WTC11 (cell line): ENCODE data around the gene TOP2A. TPM values are rescaled to one million over a fixed set of nuclear protein-coding genes. Genes with fewer than 3 reads are reported as not detected.

Experiments used
- ATAC-seq: fragments of 200-7000 bp; cut with Tn5 transposase; 2 replicates; pipeline ENCODE4 v1.10.0; 2021; ENCODE audit warnings: mild to moderate bottlenecking, moderate library complexity
- CTCF ChIA-PET: fragments of 300-600 bp; sonication (Branson Sonifier 250); formaldehyde crosslinking; loops from one replicate; lab custom pipeline; 2021; ENCODE audit warnings: antibody characterized with exemption; lab: Charles Lee
- POLR2A ChIA-PET: fragments of 350-600 bp; sonication (Branson Sonifier 250); formaldehyde crosslinking; loops from one replicate; lab custom pipeline; 2021; ENCODE audit warnings: antibody characterized with exemption; lab: Charles Lee
- DNase-seq: peaks from one replicate; pipeline ENCODE4 v3.0.0; 2021; ENCODE audit warnings: low spot score
- H3K27ac Mint-ChIP-seq: 2 replicates; pipeline ENCODE4 v1.8.0; 2021; ENCODE audit warnings: mixed read lengths
- H3K27me3 Mint-ChIP-seq: 2 replicates; pipeline ENCODE4 v1.8.0; 2021; ENCODE audit warnings: low read depth, mild to moderate bottlenecking, moderate library complexity, mixed read lengths
- H3K36me3 Mint-ChIP-seq: 2 replicates; pipeline ENCODE4 v1.8.0; 2021; ENCODE audit warnings: mixed read lengths
- H3K4me1 Mint-ChIP-seq: 2 replicates; pipeline ENCODE4 v1.8.0; 2022; ENCODE audit warnings: mixed read lengths
- H3K4me3 Mint-ChIP-seq: 2 replicates; pipeline ENCODE4 v1.8.0; 2021; ENCODE audit warnings: mild to moderate bottlenecking, moderate library complexity, mixed read lengths
- H3K9me3 Mint-ChIP-seq: 2 replicates; pipeline ENCODE4 v1.8.0; 2021; ENCODE audit warnings: mixed read lengths
- ATF3 ChIP-seq: sonication (generic); formaldehyde crosslinking; conservative IDR thresholded peaks from 2 replicates; pipeline ENCODE4 v1.8.1; 2022; ENCODE audit warnings: mild to moderate bottlenecking, missing genetic modification reagents
- GABPB1 ChIP-seq: sonication (generic); formaldehyde crosslinking; IDR thresholded peaks from 2 replicates; pipeline ENCODE4 v1.8.1; 2023; ENCODE audit warnings: mild to moderate bottlenecking, missing genetic modification reagents
- GRHL2 ChIP-seq: fragments of 250-450 bp; sonication (Bioruptor Pico); IDR thresholded peaks from 2 replicates; pipeline ENCODE4 v1.8.0; 2022; ENCODE audit warnings: mild to moderate bottlenecking, moderate library complexity; ENCODE audit not compliant: insufficient replicate concordance, severe bottlenecking
- GTF2I ChIP-seq: fragments of 250-450 bp; sonication (Bioruptor Pico); conservative IDR thresholded peaks from 2 replicates; pipeline ENCODE4 v1.4.0; 2021; ENCODE audit warnings: mild to moderate bottlenecking
- HMGA2 ChIP-seq: fragments of 250-450 bp; sonication (Bioruptor Pico); IDR thresholded peaks from 2 replicates; pipeline ENCODE4 v1.4.0; 2021; ENCODE audit warnings: mild to moderate bottlenecking, moderate library complexity
- JAZF1 ChIP-seq: fragments of 250-450 bp; sonication (Bioruptor Pico); IDR thresholded peaks from 2 replicates; pipeline ENCODE4 v1.9.0; 2021; ENCODE audit warnings: moderate library complexity, mild to moderate bottlenecking, inconsistent platforms
- KAT7 ChIP-seq: sonication (generic); formaldehyde crosslinking; IDR thresholded peaks from 2 replicates; pipeline ENCODE4 v1.8.1; 2023; ENCODE audit warnings: missing genetic modification reagents, mild to moderate bottlenecking, borderline replicate concordance
- MYBL2 ChIP-seq: sonication (generic); formaldehyde crosslinking; IDR thresholded peaks from 2 replicates; pipeline ENCODE4 v1.8.1; 2023; ENCODE audit warnings: mild to moderate bottlenecking, moderate library complexity, missing genetic modification reagents
- NFYB ChIP-seq: sonication (generic); formaldehyde crosslinking; conservative IDR thresholded peaks from 2 replicates; pipeline ENCODE4 v1.8.0; 2022; ENCODE audit warnings: low read depth, missing genetic modification reagents
- RELA ChIP-seq: sonication (generic); formaldehyde crosslinking; IDR thresholded peaks from 2 replicates; pipeline ENCODE4 v1.8.1; 2022; ENCODE audit warnings: missing genetic modification reagents, mild to moderate bottlenecking, borderline replicate concordance
- SOX15 ChIP-seq: fragments of 250-450 bp; sonication (Bioruptor Pico); IDR thresholded peaks from 2 replicates; pipeline ENCODE4 v1.9.0; 2021; ENCODE audit warnings: mild to moderate bottlenecking
- TCF7 ChIP-seq: sonication (generic); formaldehyde crosslinking; IDR thresholded peaks from 2 replicates; pipeline ENCODE4 v1.8.0; 2022; ENCODE audit warnings: mild to moderate bottlenecking, low read depth, missing genetic modification reagents, moderate library complexity
- ZNF121 ChIP-seq: sonication (generic); formaldehyde crosslinking; IDR thresholded peaks from 2 replicates; pipeline ENCODE4 v1.8.0; 2023; ENCODE audit warnings: missing genetic modification reagents
- ZNF138 ChIP-seq: sonication (generic); formaldehyde crosslinking; conservative IDR thresholded peaks from 2 replicates; pipeline ENCODE4 v1.8.1; 2022; ENCODE audit warnings: mild to moderate bottlenecking, moderate library complexity, missing genetic modification reagents
- ZNF219 ChIP-seq: sonication (generic); formaldehyde crosslinking; IDR thresholded peaks from 2 replicates; pipeline ENCODE4 v1.8.0; 2023; ENCODE audit warnings: missing genetic modification reagents, mild to moderate bottlenecking, borderline replicate concordance
- ZNF232 ChIP-seq: sonication (generic); formaldehyde crosslinking; IDR thresholded peaks from 2 replicates; pipeline ENCODE4 v1.8.0; 2022; ENCODE audit warnings: mild to moderate bottlenecking, missing genetic modification reagents
- ZNF317 ChIP-seq: sonication (generic); formaldehyde crosslinking; IDR thresholded peaks from 2 replicates; pipeline ENCODE4 v1.8.1; 2023; ENCODE audit warnings: low read depth, mild to moderate bottlenecking, moderate library complexity, missing genetic modification reagents, borderline replicate concordance
- ZNF423 ChIP-seq: fragments of 250-450 bp; sonication (Bioruptor Pico); IDR thresholded peaks from 2 replicates; pipeline ENCODE4 v2.1.2; 2022; ENCODE audit warnings: mild to moderate bottlenecking, moderate library complexity
- ZNF425 ChIP-seq: fragments of 250-450 bp; sonication (Bioruptor Pico); conservative IDR thresholded peaks from 2 replicates; pipeline ENCODE4 v1.9.0; 2021; ENCODE audit warnings: mild to moderate bottlenecking
- total RNA-seq: library from RNA; stranded (reverse); gene quantifications from 3 replicates; pipeline ENCODE4 v1.2.3, GENCODE V29; 2021
- TF ChIP-seq, protein P1 (sequence below): sonication (generic); formaldehyde crosslinking; IDR thresholded peaks from 2 replicates; pipeline ENCODE4 v1.8.1; 2023; ENCODE audit warnings: mild to moderate bottlenecking, missing genetic modification reagents, moderate library complexity
- TF ChIP-seq, protein P2 (sequence below): sonication (generic); formaldehyde crosslinking; IDR thresholded peaks from 2 replicates; pipeline ENCODE4 v1.8.1; 2022; ENCODE audit warnings: mild to moderate bottlenecking, moderate library complexity, missing genetic modification reagents
- TF ChIP-seq, protein P3 (sequence below): sonication (generic); formaldehyde crosslinking; IDR thresholded peaks from 2 replicates; pipeline ENCODE4 v1.8.0; 2022; ENCODE audit warnings: mild to moderate bottlenecking, missing genetic modification reagents

TOP2A gene
- total RNA-seq, 1 experiment from 2014 or later = 307 TPM

DNA sequence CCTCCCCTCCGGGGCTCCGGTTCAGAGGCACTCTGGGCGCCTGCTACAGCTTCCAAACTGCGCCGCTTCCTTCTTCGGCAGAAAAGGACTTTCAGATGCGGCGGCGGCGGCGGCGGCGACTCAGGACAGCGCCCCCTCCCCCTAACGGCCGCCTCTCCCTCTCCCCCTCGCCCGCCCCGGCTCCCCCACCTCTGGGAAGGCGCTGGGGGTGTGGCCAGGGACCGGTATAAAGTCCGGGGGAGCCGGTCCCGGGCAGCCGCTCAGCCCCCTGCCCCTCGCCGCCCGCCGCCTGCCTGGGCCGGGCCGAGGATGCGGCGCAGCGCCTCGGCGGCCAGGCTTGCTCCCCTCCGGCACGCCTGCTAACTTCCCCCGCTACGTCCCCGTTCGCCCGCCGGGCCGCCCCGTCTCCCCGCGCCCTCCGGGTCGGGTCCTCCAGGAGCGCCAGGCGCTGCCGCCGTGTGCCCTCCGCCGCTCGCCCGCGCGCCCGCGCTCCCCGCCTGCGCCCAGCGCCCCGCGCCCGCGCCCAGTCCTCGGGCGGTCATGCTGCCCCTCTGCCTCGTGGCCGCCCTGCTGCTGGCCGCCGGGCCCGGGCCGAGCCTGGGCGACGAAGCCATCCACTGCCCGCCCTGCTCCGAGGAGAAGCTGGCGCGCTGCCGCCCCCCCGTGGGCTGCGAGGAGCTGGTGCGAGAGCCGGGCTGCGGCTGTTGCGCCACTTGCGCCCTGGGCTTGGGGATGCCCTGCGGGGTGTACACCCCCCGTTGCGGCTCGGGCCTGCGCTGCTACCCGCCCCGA lies 25.7 kb upstream of the TOP2A start, which contains the start of gene IGFBP4 (continued):
- no peak for TF ChIP-seq ZNF425 (CRISPR knock-in tag)
- TF ChIP-seq, protein P1, sequence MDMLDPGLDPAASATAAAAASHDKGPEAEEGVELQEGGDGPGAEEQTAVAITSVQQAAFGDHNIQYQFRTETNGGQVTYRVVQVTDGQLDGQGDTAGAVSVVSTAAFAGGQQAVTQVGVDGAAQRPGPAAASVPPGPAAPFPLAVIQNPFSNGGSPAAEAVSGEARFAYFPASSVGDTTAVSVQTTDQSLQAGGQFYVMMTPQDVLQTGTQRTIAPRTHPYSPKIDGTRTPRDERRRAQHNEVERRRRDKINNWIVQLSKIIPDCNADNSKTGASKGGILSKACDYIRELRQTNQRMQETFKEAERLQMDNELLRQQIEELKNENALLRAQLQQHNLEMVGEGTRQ (CRISPR knock-in tag) = peak; percentile 30; the same call in 1 of the 2 replicates
- no peak for TF ChIP-seq JAZF1 (CRISPR knock-in tag)
- TF ChIP-seq, protein P2, sequence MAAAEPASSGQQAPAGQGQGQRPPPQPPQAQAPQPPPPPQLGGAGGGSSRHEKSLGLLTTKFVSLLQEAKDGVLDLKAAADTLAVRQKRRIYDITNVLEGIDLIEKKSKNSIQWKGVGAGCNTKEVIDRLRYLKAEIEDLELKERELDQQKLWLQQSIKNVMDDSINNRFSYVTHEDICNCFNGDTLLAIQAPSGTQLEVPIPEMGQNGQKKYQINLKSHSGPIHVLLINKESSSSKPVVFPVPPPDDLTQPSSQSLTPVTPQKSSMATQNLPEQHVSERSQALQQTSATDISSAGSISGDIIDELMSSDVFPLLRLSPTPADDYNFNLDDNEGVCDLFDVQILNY (CRISPR knock-in tag) = 0 out of 2 replicates have a peak, but pooled peaks have one; percentile 47
- 0 out of 2 replicates have a peak, but pooled peaks have one; percentile 61 for TF ChIP-seq GABPB1
- TF ChIP-seq ZNF317 (CRISPR knock-in tag) = no peak
- peak; percentile 37; the same call in 1 of the 2 replicates for TF ChIP-seq ZNF219
- 0 out of 2 replicates have a peak, but pooled peaks have one; percentile 74 for TF ChIP-seq TCF7 (CRISPR knock-in tag)
- no peak for TF ChIP-seq ZNF138 (CRISPR knock-in tag)
- TF ChIP-seq RELA (CRISPR knock-in tag) = no peak
- TF ChIP-seq KAT7 = peak; percentile 91; the same call in 1 of the 2 replicates
- no peak for TF ChIP-seq NFYB (CRISPR knock-in tag)
- TF ChIP-seq SOX15 (CRISPR knock-in tag) = no peak
- TF ChIP-seq ZNF232 (CRISPR knock-in tag) = 0 out of 2 replicates have a peak, but pooled peaks have one; percentile 52
- TF ChIP-seq ATF3 (CRISPR knock-in tag) = no peak
- no peak for TF ChIP-seq HMGA2 (CRISPR knock-in tag)
- peak; percentile 76 for TF ChIP-seq ZNF423 (CRISPR knock-in tag)
- no peak for TF ChIP-seq GRHL2 (CRISPR knock-in tag)
- TF ChIP-seq, protein P3, sequence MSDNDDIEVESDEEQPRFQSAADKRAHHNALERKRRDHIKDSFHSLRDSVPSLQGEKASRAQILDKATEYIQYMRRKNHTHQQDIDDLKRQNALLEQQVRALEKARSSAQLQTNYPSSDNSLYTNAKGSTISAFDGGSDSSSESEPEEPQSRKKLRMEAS (CRISPR knock-in tag) = peak; percentile 69; the same call in 1 of the 2 replicates
- TF ChIP-seq, all 79 proteins: peak for 16

- ATAC-seq (peak; percentile 19), DNase-seq (no peak)
- Mint-ChIP-seq H3K9me3 (no peaks in the 10 kb centered on the region), H3K4me1 (peaks cover 39% of the 10 kb centered on the region), H3K4me3 (peak overlapping the region; percentile 58), H3K27ac (0 out of 2 replicates have a peak overlapping the region, but pooled peaks have one; percentile 53), H3K27me3 (peaks cover 12% of the 10 kb centered on the region), H3K36me3 (no peaks in the 10 kb centered on the region)
- ChIA-PET CTCF (interaction anchor here (0.9 to 17.3 kb wide), 15 partner anchors 9 to 117 kb away, joined by 3 to 293 read pairs (median 8); partner anchors contain the start of genes GJD3 and TOP2A), POLR2A (no interaction called here)
- TF ChIP-seq ZNF121 (CRISPR knock-in tag) = peak; percentile 43; the same call in 1 of the 2 replicates
- TF ChIP-seq MYBL2 (CRISPR knock-in tag) = peak; percentile 45; the same call in 1 of the 2 replicates
- TF ChIP-seq GTF2I (CRISPR knock-in tag) = no peak
- peak; percentile 39; the same call in 1 of the 2 replicates for TF ChIP-seq ZNF423 (CRISPR knock-in tag)
Observed at GRCh38 chr17:40442392-40443195, 24.9 kb upstream of the TOP2A start.
